HEK293 (cell line): ENCODE data around the gene TRIM33.

Experiments used
- CTCF ChIA-PET: fragments of 350-600 bp; formaldehyde crosslinking; extraction: SDS; loops from one replicate; lab custom pipeline; 2021; ENCODE audit warnings: antibody characterized with exemption; lab: Yijun Ruan, JAX
- POLR2A ChIA-PET: fragments of 300-600 bp; formaldehyde crosslinking; extraction: SDS; loops from one replicate; lab custom pipeline; 2020; ENCODE audit warnings: antibody characterized with exemption, inconsistent platforms; lab: Yijun Ruan, JAX
- H3K27ac ChIP-seq: fragments of 200-500 bp; sonication (Bioruptor generic); 2 replicates; pipeline ENCODE4 v1.5.1; 2014; ENCODE audit warnings: low read depth, low read length, control low read depth, inconsistent platforms; ENCODE audit errors: extremely low read depth
- H3K36me3 ChIP-seq, 2 experiments: fragments of 200-500 bp in 1 of 2; sonication (Bioruptor generic) in 1 of 2; 1 replicate in 1 of 2; 2 replicates in 1 of 2; pipeline ENCODE4 v1.5.1; 2014 to 2017; ENCODE audit warnings: inconsistent platforms in 2 of 2, low read length in 2 of 2; ENCODE audit not compliant: control insufficient read depth in 2 of 2, insufficient read depth in 1 of 2
- H3K4me1 ChIP-seq: fragments of 200-500 bp; sonication (Bioruptor generic); 2 replicates; pipeline ENCODE4 v1.5.1; 2014; ENCODE audit warnings: mild to moderate bottlenecking, low read length, inconsistent platforms; ENCODE audit not compliant: control insufficient read depth, insufficient read depth
- H3K4me3 ChIP-seq: 2 replicates; pipeline ENCODE4 v1.5.1; 2011; ENCODE audit warnings: low read depth, mild to moderate bottlenecking, control low read depth, low read length, moderate library complexity
- H3K9me3 ChIP-seq: fragments of 200-500 bp; sonication (Bioruptor generic); 2 replicates; pipeline ENCODE4 v1.5.1; 2014; ENCODE audit warnings: low read depth, low read length, inconsistent platforms; ENCODE audit not compliant: control insufficient read depth, insufficient read depth
- GLI2 ChIP-seq: fragments of 450-650 bp; formaldehyde crosslinking; IDR thresholded peaks from 2 replicates; pipeline ENCODE4; 2017; ENCODE audit warnings: missing biosample characterization, missing genetic modification characterization, low read depth, borderline replicate concordance
- GLIS2 ChIP-seq: fragments of 450-650 bp; formaldehyde crosslinking; IDR thresholded peaks from 2 replicates; pipeline ENCODE4 v1.5.1; 2016; ENCODE audit warnings: missing biosample characterization, missing genetic modification characterization
- HIC1 ChIP-seq: fragments of 450-650 bp; formaldehyde crosslinking; IDR thresholded peaks from 2 replicates; pipeline ENCODE4 v1.5.1; 2016; ENCODE audit warnings: missing biosample characterization, missing genetic modification characterization
- IKZF3 ChIP-seq: fragments of 450-650 bp; IDR thresholded peaks from 2 replicates; pipeline ENCODE4 v1.5.0; 2018; ENCODE audit warnings: missing biosample characterization, mild to moderate bottlenecking, missing genetic modification characterization, moderate library complexity
- PRDM10 ChIP-seq: fragments of 450-650 bp; formaldehyde crosslinking; IDR thresholded peaks from 2 replicates; pipeline ENCODE4 v1.5.1; 2016; ENCODE audit warnings: missing biosample characterization, missing genetic modification characterization
- SP3 ChIP-seq: fragments of 450-650 bp; formaldehyde crosslinking; IDR thresholded peaks from 2 replicates; pipeline ENCODE4 v1.5.1; 2016; ENCODE audit warnings: missing biosample characterization, missing genetic modification characterization
- ZBTB10 ChIP-seq: fragments of 450-650 bp; formaldehyde crosslinking; IDR thresholded peaks from 2 replicates; pipeline ENCODE4 v1.5.1; 2016; ENCODE audit warnings: missing biosample characterization, missing genetic modification characterization
- ZBTB48 ChIP-seq: fragments of 450-650 bp; formaldehyde crosslinking; IDR thresholded peaks from 2 replicates; pipeline ENCODE4 v1.5.1; 2016; ENCODE audit warnings: missing biosample characterization, missing genetic modification characterization
- ZBTB8A ChIP-seq: fragments of 450-650 bp; formaldehyde crosslinking; IDR thresholded peaks from 2 replicates; pipeline ENCODE4 v1.5.1; 2016; ENCODE audit warnings: missing biosample characterization, missing genetic modification characterization
- ZEB2 ChIP-seq: fragments of 450-650 bp; formaldehyde crosslinking; IDR thresholded peaks from 2 replicates; pipeline ENCODE4 v1.5.1; 2016; ENCODE audit warnings: missing biosample characterization, missing genetic modification characterization
- ZFP3 ChIP-seq: fragments of 450-650 bp; formaldehyde crosslinking; IDR thresholded peaks from 2 replicates; pipeline ENCODE4 v1.5.1; 2016; ENCODE audit warnings: low read depth, missing biosample characterization, missing genetic modification characterization
- ZNF121 ChIP-seq: fragments of 450-650 bp; formaldehyde crosslinking; IDR thresholded peaks from 2 replicates; pipeline ENCODE4 v1.5.1; 2016; ENCODE audit warnings: missing biosample characterization, missing genetic modification characterization
- ZNF16 ChIP-seq: fragments of 450-650 bp; formaldehyde crosslinking; IDR thresholded peaks from 2 replicates; pipeline ENCODE4 v1.5.1; 2016; ENCODE audit warnings: low read depth, missing biosample characterization, missing genetic modification characterization
- ZNF169 ChIP-seq: fragments of 450-650 bp; formaldehyde crosslinking; IDR thresholded peaks from 2 replicates; pipeline ENCODE4 v1.5.1; 2016; ENCODE audit warnings: missing biosample characterization, missing genetic modification characterization
- ZNF335 ChIP-seq: fragments of 450-650 bp; formaldehyde crosslinking; conservative IDR thresholded peaks from 2 replicates; pipeline ENCODE4 v1.5.1; 2016; ENCODE audit warnings: missing biosample characterization, missing genetic modification characterization
- ZNF398 ChIP-seq: fragments of 450-650 bp; formaldehyde crosslinking; IDR thresholded peaks from 2 replicates; pipeline ENCODE4 v1.5.1; 2017; ENCODE audit warnings: missing biosample characterization, missing genetic modification characterization
- ZNF513 ChIP-seq: fragments of 450-650 bp; IDR thresholded peaks from 2 replicates; pipeline ENCODE4 v1.5.1; 2018; ENCODE audit warnings: missing biosample characterization, missing genetic modification characterization
- ZNF549 ChIP-seq: fragments of 450-650 bp; IDR thresholded peaks from 2 replicates; pipeline ENCODE4 v1.5.1; 2018; ENCODE audit warnings: missing biosample characterization, missing genetic modification characterization, mild to moderate bottlenecking, inconsistent platforms, moderate library complexity
- ZNF555 ChIP-seq: fragments of 450-650 bp; formaldehyde crosslinking; conservative IDR thresholded peaks from 2 replicates; pipeline ENCODE4 v1.5.1; 2017; ENCODE audit warnings: missing biosample characterization, mild to moderate bottlenecking, missing genetic modification characterization, inconsistent platforms
- ZNF558 ChIP-seq: fragments of 450-650 bp; formaldehyde crosslinking; IDR thresholded peaks from 2 replicates; pipeline ENCODE4 v1.5.1; 2016; ENCODE audit warnings: missing biosample characterization, missing genetic modification characterization
- ZNF560 ChIP-seq: fragments of 450-650 bp; formaldehyde crosslinking; IDR thresholded peaks from 2 replicates; pipeline ENCODE4 v1.5.1; 2017; ENCODE audit warnings: missing biosample characterization, missing genetic modification characterization, borderline replicate concordance
- ZNF585B ChIP-seq: fragments of 450-650 bp; formaldehyde crosslinking; IDR thresholded peaks from 2 replicates; pipeline ENCODE4 v1.5.1; 2016; ENCODE audit warnings: missing biosample characterization, missing genetic modification characterization
- ZNF701 ChIP-seq: fragments of 450-650 bp; formaldehyde crosslinking; IDR thresholded peaks from 2 replicates; pipeline ENCODE4 v1.5.1; 2016; ENCODE audit warnings: missing biosample characterization, missing genetic modification characterization

Gene TRIM33

GRCh38 chr1:114510274-114511031 lies 550 bp downstream of the TRIM33 start (continued):
- TF ChIP-seq ZNF398 (tag by site-specific recombination) = peak; percentile 83
- TF ChIP-seq ZNF335 (tag by site-specific recombination) = peak; percentile 92
- TF ChIP-seq ZNF513 = peak; percentile 93
- no peak for TF ChIP-seq ZNF121 (tag by site-specific recombination)
- TF ChIP-seq GLIS2 (tag by site-specific recombination) = peak; percentile 89
- peak; percentile 81; the same call in 1 of the 2 replicates for TF ChIP-seq HIC1 (tag by site-specific recombination)
- TF ChIP-seq ZNF558 (tag by site-specific recombination) = no peak
- TF ChIP-seq IKZF3 = no peak
- 0 out of 2 replicates have a peak, but pooled peaks have one; percentile 11 for TF ChIP-seq ZNF549 (tag by site-specific recombination)
- TF ChIP-seq ZNF560 (tag by site-specific recombination) = no peak
- no peak for TF ChIP-seq GLI2 (tag by site-specific recombination)
- no peak for TF ChIP-seq ZBTB8A (tag by site-specific recombination)
- TF ChIP-seq ZFP3 = no peak
- TF ChIP-seq ZNF701 (tag by site-specific recombination) = no peak
- TF ChIP-seq ZNF169 = no peak
- TF ChIP-seq ZEB2 = peak; percentile 71

- H3K36me3 ChIP-seq = peaks cover 0 to 24% of the 10 kb centered on the region in 2 experiments; a peak in 2 of 3 replicates
- 0 out of 2 replicates have a peak, but pooled peaks cover 3% of the 10 kb centered on the region for H3K4me1 ChIP-seq
- H3K9me3 ChIP-seq = no peaks in the 10 kb centered on the region
- POLR2A ChIA-PET = interaction anchor here (0.7 to 1.6 kb wide), 3 partner anchors 9 to 257 kb away, joined by 3 read pairs; no protein-coding TSS in a partner anchor
- H3K4me3 ChIP-seq = peak overlapping the region; percentile 73
- CTCF ChIA-PET = interaction anchor here (0.8 kb wide), 1 partner anchor 83 kb away, joined by 3 read pairs; no protein-coding TSS in a partner anchor
- H3K27ac ChIP-seq = peak overlapping the region; percentile 79; the same call in 1 of the 2 replicates
- TF ChIP-seq ZBTB10 (tag by site-specific recombination) (no peak), PRDM10 (tag by site-specific recombination) (peak; percentile 37; the same call in 1 of the 2 replicates), ZNF555 (no peak), ZBTB48 (tag by site-specific recombination) (peak; percentile 74; the same call in 1 of the 2 replicates), ZNF16 (tag by site-specific recombination) (no peak), SP3 (tag by site-specific recombination) (0 out of 2 replicates have a peak, but pooled peaks have one; percentile 19), ZNF585B (tag by site-specific recombination) (no peak), IKZF3 (0 out of 2 replicates have a peak, but pooled peaks have one; percentile 21)
Observed at GRCh38 chr1:114509596-114510273, 1.3 kb downstream of the TRIM33 start.
